Gastrocnemius medialis (tissue), 4 donors: ENCODE measurements around the gene CCDC89.

Experiments
- CTCF ChIP-seq, 5 experiments: fragments of 450-650 bp in 3 of 5; fragments of 200-600 bp in 2 of 5; sonication (generic) in 2 of 5; IDR thresholded peaks in 4 of 5; conservative IDR thresholded peaks in 1 of 5; 1 replicate in 4 of 5; 2 replicates in 1 of 5; pipeline ENCODE4 v1.5.1; 2016 to 2019; ENCODE audit warnings: antibody characterized with exemption in 5 of 5, mild to moderate bottlenecking in 3 of 5, moderate library complexity in 3 of 5
- POLR2A ChIP-seq, 2 donors: fragments of 450-650 bp; IDR thresholded peaks; one replicate each; pipeline ENCODE4 v1.6.1; 2017; ENCODE audit warnings: antibody characterized with exemption in 2 of 2, mild to moderate bottlenecking in 2 of 2, moderate library complexity in 2 of 2

- TF ChIP-seq POLR2A (IDR thresholded peaks at IDR 0.05) = no peak
- TF ChIP-seq CTCF (IDR thresholded peaks at IDR 0.05 in 4 of 5, conservative IDR thresholded peaks at IDR 0.05 in 1 of 5) = no peak
These were observed 32.3 kb upstream of the CCDC89 start for GRCh38 chr11:85718126-85718943.
